ENCODE data around the gene RPN2. TPM values are rescaled to one million over a fixed set of nuclear protein-coding genes. Genes with fewer than 3 reads are reported as not detected.

RPN2 gene
- total RNA-seq, 4 donors from 2014 or later, result 74.4 to 161 (median 107) TPM

- Histone ChIP-seq H3K4me3 (no peak overlapping the region), H3K27me3 (no peaks in the 10 kb centered on the region), H3K27ac (no peak overlapping the region), H3K4me1 (no peaks in the 10 kb centered on the region), H3K9me3 (no peaks in the 10 kb centered on the region), H3K36me3 (no peaks in the 10 kb centered on the region)
- DNase-seq, result no peak
- intact Hi-C loops (cut with DNase I; ENCODE audit: low total_unique reads), result no loop called here
- TF ChIP-seq CTCF (IDR thresholded peaks at IDR 0.05) (no peak), POLR2A (IDR thresholded peaks at IDR 0.05) (no peak)
Measured at GRCh38 chr20:37237656-37238055, 58.5 kb downstream of the RPN2 start.

- intact Hi-C loops (cut with DNase I; ENCODE audit: low total_unique reads), result no loop called here
- H3K36me3 ChIP-seq, result no peaks in the 10 kb centered on the region
Measured at GRCh38 chr20:37238426-37238825, 59.3 kb downstream of the RPN2 start.

GRCh38 chr20:37238935-37239451 lies 59.9 kb downstream of the RPN2 start:
- H3K36me3 ChIP-seq, result no peaks in the 10 kb centered on the region
- H3K9me3 ChIP-seq, result no peaks in the 10 kb centered on the region
- no peaks in the 10 kb centered on the region for H3K4me1 ChIP-seq

More at GRCh38 chr20:37238426-37238825, 59.3 kb downstream of the RPN2 start:
- H3K9me3 ChIP-seq, result no peaks in the 10 kb centered on the region
- H3K4me3 ChIP-seq, result no peak overlapping the region
- no peaks in the 10 kb centered on the region for H3K4me1 ChIP-seq
- DNase-seq, result no peak
- no peak for TF ChIP-seq POLR2A (IDR thresholded peaks at IDR 0.05)
- no peak for TF ChIP-seq CTCF (IDR thresholded peaks at IDR 0.05)
- no peak overlapping the region for H3K27ac ChIP-seq
- no peaks in the 10 kb centered on the region for H3K27me3 ChIP-seq

GRCh38 chr20:37240337-37241067 lies 61.4 kb downstream of the RPN2 start:
- H3K27me3 ChIP-seq, result no peaks in the 10 kb centered on the region
- no peak for TF ChIP-seq POLR2A (IDR thresholded peaks at IDR 0.05)
- no peak for TF ChIP-seq CTCF (IDR thresholded peaks at IDR 0.05)
- intact Hi-C loops (cut with DNase I; ENCODE audit: low total_unique reads), result no loop called here
- no peaks in the 10 kb centered on the region for H3K4me1 ChIP-seq
- no peak for DNase-seq
- no peaks in the 10 kb centered on the region for H3K36me3 ChIP-seq
- H3K9me3 ChIP-seq, result no peaks in the 10 kb centered on the region
- H3K27ac ChIP-seq, result no peak overlapping the region
- no peak overlapping the region for H3K4me3 ChIP-seq

More at GRCh38 chr20:37238935-37239451, 59.9 kb downstream of the RPN2 start:
- no peaks in the 10 kb centered on the region for H3K27me3 ChIP-seq
- intact Hi-C loops (cut with DNase I; ENCODE audit: low total_unique reads), result no loop called here
- H3K4me3 ChIP-seq, result no peak overlapping the region
- no peak for DNase-seq
- H3K27ac ChIP-seq, result no peak overlapping the region
- no peak for TF ChIP-seq CTCF (IDR thresholded peaks at IDR 0.05)
- no peak for TF ChIP-seq POLR2A (IDR thresholded peaks at IDR 0.05)

GRCh38 chr20:37242503-37242902 lies 63.4 kb downstream of the RPN2 start:
- H3K27ac ChIP-seq, result no peak overlapping the region
- no peak overlapping the region for H3K4me3 ChIP-seq
- H3K4me1 ChIP-seq, result no peaks in the 10 kb centered on the region
- intact Hi-C loops (cut with DNase I; ENCODE audit: low total_unique reads), result no loop called here
- H3K36me3 ChIP-seq, result no peaks in the 10 kb centered on the region
- H3K9me3 ChIP-seq, result no peaks in the 10 kb centered on the region
- TF ChIP-seq CTCF (IDR thresholded peaks at IDR 0.05), result no peak
- TF ChIP-seq POLR2A (IDR thresholded peaks at IDR 0.05), result no peak
- no peaks in the 10 kb centered on the region for H3K27me3 ChIP-seq
- DNase-seq, result no peak

Data from uterus (tissue), 4 donors.